UCSD-AML1 (cell line): ENCODE results near the gene CAT.
A peak's percentile ranks its signal among the peaks of the same experiment; 100 is the strongest.

Experiments used
- DNase-seq: peaks from one replicate; lab custom pipeline; 2025; ENCODE audit not compliant: unreplicated experiment; lab: John Stamatoyannopoulos, UW

Gene CAT

GRCh38 chr11:34425360-34425759, 13.4 kb upstream of the CAT start:
- DNase-seq, result no peak

- no peak for DNase-seq
Observed at GRCh38 chr11:34425867-34426266, 12.9 kb upstream of the CAT start.

GRCh38 chr11:34426766-34427185, 12.0 kb upstream of the CAT start:
- DNase-seq, result no peak

- no peak for DNase-seq
Observed at GRCh38 chr11:34427186-34427805, 11.4 kb upstream of the CAT start.

- DNase-seq, result no peak
Observed at GRCh38 chr11:34431979-34432378, 6.8 kb upstream of the CAT start.

- DNase-seq, result peak; percentile 23
Observed at GRCh38 chr11:34432822-34433221, 5.9 kb upstream of the CAT start.

- no peak for DNase-seq
Observed at GRCh38 chr11:34433899-34434298, 4.8 kb upstream of the CAT start.

GRCh38 chr11:34437224-34438125, 1.3 kb upstream of the CAT start:
- DNase-seq, result no peak

GRCh38 chr11:34439610-34440198, 970 bp downstream of the CAT start:
- no peak for DNase-seq

GRCh38 chr11:34441814-34442213, 3.1 kb downstream of the CAT start:
- no peak for DNase-seq

- no peak for DNase-seq
Observed at GRCh38 chr11:34443136-34443535, 4.4 kb downstream of the CAT start.

- no peak for DNase-seq
Observed at GRCh38 chr11:34444428-34444827, 5.7 kb downstream of the CAT start.

- DNase-seq, result no peak
Observed at GRCh38 chr11:34445956-34446355, 7.2 kb downstream of the CAT start.

- DNase-seq, result no peak
Observed at GRCh38 chr11:34446386-34446785, 7.7 kb downstream of the CAT start.

GRCh38 chr11:34447044-34447443, 8.3 kb downstream of the CAT start:
- no peak for DNase-seq

GRCh38 chr11:34448223-34448994, 9.7 kb downstream of the CAT start:
- no peak for DNase-seq

- DNase-seq, result peak; percentile 28
Observed at GRCh38 chr11:34449013-34449412, 10.3 kb downstream of the CAT start.

- DNase-seq, result no peak
Observed at GRCh38 chr11:34451053-34451452, 12.3 kb downstream of the CAT start.

- no peak for DNase-seq
Observed at GRCh38 chr11:34454308-34455032, 15.7 kb downstream of the CAT start.

- DNase-seq, result no peak
Observed at GRCh38 chr11:34457607-34458006, 18.9 kb downstream of the CAT start.

GRCh38 chr11:34458525-34458924, 19.8 kb downstream of the CAT start:
- DNase-seq, result no peak
